NOMO-1 (cell line): ENCODE results near the gene HS3ST2.
"Not testable (repeated sequence)": the region's sequence is repeated elsewhere in the genome, so short reads cannot be mapped to it uniquely, and the experiment has no call there.

Experiments
- DNase-seq, 2 experiments: peaks; one replicate each; lab custom pipeline; 2025; ENCODE audit not compliant: unreplicated experiment in 2 of 2; lab: John Stamatoyannopoulos, UW

HS3ST2 gene

GRCh38 chr16:22810226-22810625, 3.7 kb upstream of the HS3ST2 start:
- no peak for DNase-seq

- DNase-seq = no peak
These were observed 577 bp upstream of the HS3ST2 start for GRCh38 chr16:22813223-22813947.

GRCh38 chr16:22814711-22815105, 746 bp downstream of the HS3ST2 start:
- DNase-seq = no peak

GRCh38 chr16:22815863-22816262, 1.9 kb downstream of the HS3ST2 start:
- no peak for DNase-seq

GRCh38 chr16:22816475-22816874, 2.5 kb downstream of the HS3ST2 start:
- DNase-seq = no peak

- DNase-seq = not testable (repeated sequence)
These were observed 4.8 kb downstream of the HS3ST2 start for GRCh38 chr16:22818736-22819135.

GRCh38 chr16:22838681-22839080, 24.7 kb downstream of the HS3ST2 start:
- no peak for DNase-seq

GRCh38 chr16:22842031-22842430, 28.1 kb downstream of the HS3ST2 start:
- DNase-seq = not testable (repeated sequence)

- no peak for DNase-seq
These were observed 29.2 kb downstream of the HS3ST2 start for GRCh38 chr16:22843122-22843521.

GRCh38 chr16:22843856-22844255, 29.9 kb downstream of the HS3ST2 start:
- DNase-seq = no peak

GRCh38 chr16:22844416-22844815, 30.5 kb downstream of the HS3ST2 start:
- DNase-seq = no peak

- no peak for DNase-seq
These were observed 33.1 kb downstream of the HS3ST2 start for GRCh38 chr16:22847100-22847499.

GRCh38 chr16:22847690-22848089, 33.7 kb downstream of the HS3ST2 start:
- DNase-seq = no peak

GRCh38 chr16:22848451-22848850, 34.5 kb downstream of the HS3ST2 start:
- DNase-seq = no peak

- no peak for DNase-seq
These were observed 35.6 kb downstream of the HS3ST2 start for GRCh38 chr16:22849517-22849916.

- DNase-seq = no peak
These were observed 41.3 kb downstream of the HS3ST2 start for GRCh38 chr16:22855231-22855630.

- DNase-seq = no peak
These were observed 43.5 kb downstream of the HS3ST2 start for GRCh38 chr16:22857296-22858025.

- DNase-seq = no peak
These were observed 46.0 kb downstream of the HS3ST2 start for GRCh38 chr16:22859925-22860324.

GRCh38 chr16:22861580-22861979, 47.6 kb downstream of the HS3ST2 start:
- DNase-seq = peak; percentile 7 to 24

- no peak for DNase-seq
These were observed 48.1 kb downstream of the HS3ST2 start for GRCh38 chr16:22862046-22862445.

GRCh38 chr16:22864375-22864774, 50.4 kb downstream of the HS3ST2 start:
- no peak for DNase-seq

GRCh38 chr16:22868593-22869224, 54.7 kb downstream of the HS3ST2 start:
- no peak for DNase-seq
